ENCODE data around the gene NT5C2. TPM values are rescaled to one million over a fixed set of nuclear protein-coding genes. Genes with fewer than 3 reads are reported as not detected.
A peak's percentile ranks its signal among the peaks of the same experiment; 100 is the strongest.

The NT5C2 gene
- total and polyA plus RNA-seq, 2 of the 8 experiments (the other 6 are each of a cell fraction or from before 2014, with no cell fraction given) = 35.2 to 106 TPM

DNA sequence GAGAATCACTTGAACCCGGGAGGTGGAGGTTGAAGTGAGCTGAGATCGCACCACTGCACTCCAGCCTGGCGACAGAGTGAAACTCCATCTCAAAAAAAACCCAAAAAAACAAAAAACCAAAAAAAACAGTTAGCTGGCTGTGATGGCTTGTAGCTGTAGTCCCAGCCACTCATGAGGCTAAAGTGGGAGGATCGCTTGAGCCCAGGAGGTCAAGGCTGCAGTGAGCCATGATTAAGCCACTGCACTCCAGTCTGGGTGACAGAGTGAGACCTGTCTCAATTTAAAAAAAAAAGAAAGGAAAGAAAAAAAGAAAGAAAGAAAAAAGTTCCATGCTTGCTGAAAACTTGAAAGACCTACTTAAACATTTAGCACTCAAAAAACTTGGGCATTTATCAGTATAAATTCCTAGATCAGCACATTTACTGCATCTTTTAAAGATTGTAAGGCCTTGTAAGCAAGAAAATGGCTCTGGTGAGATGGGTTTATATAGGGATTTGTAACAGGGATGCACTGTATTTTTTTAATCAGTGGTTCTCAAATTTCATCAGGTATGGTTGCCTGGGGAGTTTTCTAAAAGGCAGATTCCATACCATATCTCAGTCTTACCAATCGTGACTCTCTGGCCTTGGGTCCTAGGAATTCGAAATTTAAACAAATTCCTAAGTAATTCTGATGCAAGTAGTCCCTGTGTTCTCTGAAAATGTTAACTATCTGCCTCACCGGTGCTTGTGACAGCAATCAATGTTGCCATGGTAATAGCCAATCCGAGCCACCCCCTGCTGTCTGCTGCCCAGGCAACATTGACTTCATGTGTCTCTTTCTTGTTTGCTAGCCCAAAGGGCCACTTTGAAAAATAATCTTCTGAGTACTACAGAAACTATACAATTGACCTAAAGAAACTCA is 11.5 kb upstream of the NT5C2 start:
- peak overlapping the region; percentile 100; the same call in 1 of the 2 replicates for H2BK12ac ChIP-seq (ENCODE audit: low read depth, low read length)
- H3K27ac ChIP-seq (ENCODE audit: low read depth, low read length) = peak overlapping the region; percentile 88
- H4K5ac ChIP-seq (ENCODE audit: insufficient read length, low read depth, low read length) = peak overlapping the region; percentile 75
- H2BK20ac ChIP-seq (ENCODE audit: low read length) = peak overlapping the region; percentile 97
- peak overlapping the region; percentile 99; the same call in 1 of the 2 replicates for H2AK5ac ChIP-seq (ENCODE audit: low read depth, low read length)
- H3K4ac ChIP-seq (replicated peaks; ENCODE audit: insufficient read length, low read depth, low read length) = no peak overlapping the region
- FAIRE-seq (peak; percentile 93), DNase-seq (ENCODE audit: low read depth in 1 of 2, low spot score in 2 of 2) (peak; percentile 80 to 90)
- no peak overlapping the region for H2AFZ ChIP-seq (ENCODE audit: low read length)
- peaks cover 3 to 5% of the 10 kb centered on the region in 2 experiments for H3K9me3 ChIP-seq (ENCODE audit: insufficient read depth in 2 of 2, low read depth in 1 of 2, low read length in 1 of 2)
- ChIA-PET CTCF (ENCODE audit: partially characterized antibody) (interaction anchor here (0.6 to 2.9 kb wide), 4 partner anchors 26 to 79 kb away, joined by 3 to 9 read pairs (median 4); no protein-coding TSS in a partner anchor), POLR2A (ENCODE audit: partially characterized antibody) (interaction anchor here (1.5 to 2.0 kb wide), 3 partner anchors 9 to 27 kb away, joined by 4 to 11 read pairs (median 7); no protein-coding TSS in a partner anchor)
- peak overlapping the region; percentile 50 to 54 for H3K4me2 ChIP-seq (ENCODE audit: insufficient read depth in 1 of 2, low read depth in 2 of 2, low read length in 2 of 2)
- peaks cover 3 to 14% (median 8%) of the 10 kb centered on the region in 4 experiments; a peak in 5 of 7 replicates for H3K4me1 ChIP-seq (replicated peaks in 1 of 4; ENCODE audit: control insufficient read depth in 3 of 4, insufficient read depth in 4 of 4, low read length in 3 of 4)
- H3K9ac ChIP-seq (replicated peaks in 1 of 4; ENCODE audit: extremely low read depth in 1 of 4, low read depth in 3 of 4, low read length in 3 of 4) = peak overlapping the region in 2 of 4 experiments; percentile 25 to 31; a peak in 3 of 7 replicates
- H2BK5ac ChIP-seq (ENCODE audit: low read depth, low read length) = peak overlapping the region; percentile 99
- H3K79me1 ChIP-seq (ENCODE audit: low read depth, low read length) = no peaks in the 10 kb centered on the region
- 37% methylated on average over 8 of the region's 8 CpGs; no CpG with 5 or more reads in 1 of the 2 experiments for WGBS, 2 experiments (ENCODE audit: extremely low coverage in 1 of 2, insufficient coverage in 1 of 2, insufficient read length in 1 of 2, insufficient replicate concordance in 2 of 2, low coverage in 1 of 2, low lambda C conversion rate in 2 of 2, missing lambda C conversion rate in 1 of 2)
- no peak overlapping the region for H3K23ac ChIP-seq (ENCODE audit: insufficient read length)
- peak overlapping the region in 2 of 4 experiments; percentile 12 to 39; a peak in 1 of 8 replicates for H3K4me3 ChIP-seq (ENCODE audit: extremely low read depth in 1 of 4, insufficient read depth in 2 of 4, low read depth in 3 of 4, low read length in 4 of 4)
- no peaks in the 10 kb centered on the region for H4K20me1 ChIP-seq (replicated peaks in 1 of 2; ENCODE audit: control insufficient read depth in 1 of 2, insufficient read depth in 2 of 2, low read length in 2 of 2)
- peak overlapping the region; percentile 52 for H3K56ac ChIP-seq (replicated peaks; ENCODE audit: insufficient read length, low read depth, low read length)
- no peaks in the 10 kb centered on the region for H3K79me2 ChIP-seq (ENCODE audit: control insufficient read depth in 1 of 2, insufficient read depth in 2 of 2, low read length in 2 of 2)
- peak overlapping the region; percentile 71 for H2BK120ac ChIP-seq (replicated peaks; ENCODE audit: low read depth, low read length)
- H3K23me2 ChIP-seq (ENCODE audit: low read depth, low read length) = no peaks in the 10 kb centered on the region
- peak overlapping the region; percentile 78 for H4K91ac ChIP-seq (replicated peaks; ENCODE audit: insufficient read length, low read length)
- H3K18ac ChIP-seq (ENCODE audit: extremely low read depth, low read length) = peak overlapping the region; percentile 91; the same call in 1 of the 2 replicates
- no peaks in the 10 kb centered on the region for H3K36me3 ChIP-seq (ENCODE audit: control insufficient read depth in 2 of 4, insufficient read depth in 4 of 4, low read length in 3 of 4)
- H3K27me3 ChIP-seq (replicated peaks in 1 of 4; ENCODE audit: control insufficient read depth in 3 of 4, extremely low read depth in 1 of 4, insufficient read depth in 3 of 4, low read length in 3 of 4) = no peaks in the 10 kb centered on the region
- H4K8ac ChIP-seq (ENCODE audit: extremely low read depth, insufficient read depth, low read length) = no peak overlapping the region
- no peak overlapping the region for H2BK15ac ChIP-seq (ENCODE audit: low read length)
- H3K14ac ChIP-seq (ENCODE audit: insufficient read length) = no peak overlapping the region
- no peak for TF ChIP-seq CBX5 (IDR thresholded peaks at IDR 0.05; ENCODE audit: low read depth, low read length)
- TF ChIP-seq EP300 (IDR thresholded peaks at IDR 0.05; ENCODE audit: borderline replicate concordance in 1 of 2, low read depth in 2 of 2, low read length in 2 of 2) = peak in 1 of 2 experiments; percentile 96; a peak in 2 of 3 replicates
- TF ChIP-seq POLR2AphosphoS5 (IDR thresholded peaks at IDR 0.05; ENCODE audit: low read depth, low read length) = no peak
- peak; percentile 96 for TF ChIP-seq NANOG (IDR thresholded peaks at IDR 0.05; ENCODE audit: insufficient read depth, low read depth, low read length, poor library complexity, severe bottlenecking)
- peak; percentile 43; the same call in 1 of the 2 replicates for TF ChIP-seq TAF1 (IDR thresholded peaks at IDR 0.05; ENCODE audit: low read depth, low read length)
- TF ChIP-seq TEAD4 (IDR thresholded peaks at IDR 0.05; ENCODE audit: low read depth, low read length) = peak; percentile 74; the same call in 1 of the 2 replicates
- TF ChIP-seq SIN3A (conservative IDR thresholded peaks at IDR 0.05 in 1 of 2, IDR thresholded peaks at IDR 0.05 in 1 of 2; ENCODE audit: low read depth in 1 of 2, low read length in 2 of 2) = 0 out of 4 replicates have a peak, but pooled peaks of 1 of the 2 experiments have one; percentile 49
- peak; percentile 84 for TF ChIP-seq SP1 (IDR thresholded peaks at IDR 0.05; ENCODE audit: low read depth, low read length)
- 0 out of 2 replicates have a peak, but pooled peaks have one; percentile 5 for TF ChIP-seq JUND (IDR thresholded peaks at IDR 0.05; ENCODE audit: low read length)
- TF ChIP-seq TCF12 (IDR thresholded peaks at IDR 0.05; ENCODE audit: low read depth, low read length) = 0 out of 2 replicates have a peak, but pooled peaks have one; percentile 77
